H1 (cell line): ENCODE data around the gene MELTF. TPM values are rescaled to one million over a fixed set of nuclear protein-coding genes. Genes with fewer than 3 reads are reported as not detected.

Source experiments
- EP300 ChIP-seq, 2 experiments: IDR thresholded peaks; 1 replicate in 1 of 2; 2 replicates in 1 of 2; pipeline ENCODE4 v1.6.1; 2011 to 2012; ENCODE audit warnings: low read depth in 2 of 2, low read length in 2 of 2, mild to moderate bottlenecking in 2 of 2, borderline replicate concordance in 1 of 2, inconsistent platforms in 1 of 2, moderate library complexity in 1 of 2
- TAF7 ChIP-seq: optimal IDR thresholded peaks from 2 replicates; pipeline ENCODE3; 2011; ENCODE audit warnings: low read depth, mild to moderate bottlenecking, inconsistent platforms, low read length, moderate library complexity, borderline replicate concordance
- polyA plus RNA-seq, 7 experiments: library from polyadenylated mRNA; depleted of rRNA in 3 of 7; stranded (reverse) in 5 of 7; unstranded in 2 of 7; fragments of >200 nt in 5 of 7; fragments of 200-250 nt in 2 of 7; gene quantifications; 1 replicate in 5 of 7; 2 replicates in 1 of 7; 4 replicates in 1 of 7; pipeline versions ENCODE4 v1.2.1 to v1.2.3, GENCODE V29; 2011 to 2013; ENCODE audit warnings: missing spikeins in 2 of 7, mixed read lengths in 2 of 7
- total RNA-seq: library from RNA; stranded (reverse); fragmentation: NEBNext Ultra II Directional; extraction: Animal tissue kit (Norgen Biotek cat#: 25700); gene quantifications from 2 replicates; pipeline ENCODE4 v1.2.1, GENCODE V29; 2021
- TF ChIP-seq, protein P1 (sequence below): IDR thresholded peaks from 2 replicates; pipeline ENCODE4 v1.6.1; 2012; ENCODE audit warnings: low read length, inconsistent platforms
- TF ChIP-seq, protein P2 (sequence below): fragments of 300-600 bp; sonication (generic); IDR thresholded peaks from 2 replicates; pipeline ENCODE4 v1.7.1; 2012; ENCODE audit warnings: low read length, moderate library complexity, mild to moderate bottlenecking, inconsistent platforms; ENCODE audit not compliant: insufficient replicate concordance

Gene MELTF
- total and polyA plus RNA-seq, 2 of the 8 experiments (the other 6 are each of a cell fraction or from before 2014, with no cell fraction given), result 1.7 to 3.5 TPM

DNA sequence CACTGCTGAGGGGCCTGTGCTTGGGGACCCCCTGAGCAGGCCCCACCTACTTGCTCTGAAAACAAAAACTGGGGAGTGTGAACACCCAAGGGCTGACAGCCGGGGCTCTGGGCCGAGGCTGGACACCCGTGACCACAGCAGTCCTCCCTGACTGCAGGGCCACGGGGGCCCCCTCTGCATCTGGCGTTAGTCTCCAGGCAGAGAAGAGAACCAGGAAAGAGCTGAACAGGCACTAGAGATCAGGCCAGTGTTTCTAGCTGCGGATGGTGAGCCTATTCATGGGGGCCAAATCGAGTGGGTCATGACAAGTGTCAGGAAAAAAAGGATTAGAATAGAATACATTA, 17.1 kb downstream of the MELTF start (continued):
- TF ChIP-seq, protein P1, sequence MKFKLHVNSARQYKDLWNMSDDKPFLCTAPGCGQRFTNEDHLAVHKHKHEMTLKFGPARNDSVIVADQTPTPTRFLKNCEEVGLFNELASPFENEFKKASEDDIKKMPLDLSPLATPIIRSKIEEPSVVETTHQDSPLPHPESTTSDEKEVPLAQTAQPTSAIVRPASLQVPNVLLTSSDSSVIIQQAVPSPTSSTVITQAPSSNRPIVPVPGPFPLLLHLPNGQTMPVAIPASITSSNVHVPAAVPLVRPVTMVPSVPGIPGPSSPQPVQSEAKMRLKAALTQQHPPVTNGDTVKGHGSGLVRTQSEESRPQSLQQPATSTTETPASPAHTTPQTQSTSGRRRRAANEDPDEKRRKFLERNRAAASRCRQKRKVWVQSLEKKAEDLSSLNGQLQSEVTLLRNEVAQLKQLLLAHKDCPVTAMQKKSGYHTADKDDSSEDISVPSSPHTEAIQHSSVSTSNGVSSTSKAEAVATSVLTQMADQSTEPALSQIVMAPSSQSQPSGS, result no peak
- TF ChIP-seq, protein P2, sequence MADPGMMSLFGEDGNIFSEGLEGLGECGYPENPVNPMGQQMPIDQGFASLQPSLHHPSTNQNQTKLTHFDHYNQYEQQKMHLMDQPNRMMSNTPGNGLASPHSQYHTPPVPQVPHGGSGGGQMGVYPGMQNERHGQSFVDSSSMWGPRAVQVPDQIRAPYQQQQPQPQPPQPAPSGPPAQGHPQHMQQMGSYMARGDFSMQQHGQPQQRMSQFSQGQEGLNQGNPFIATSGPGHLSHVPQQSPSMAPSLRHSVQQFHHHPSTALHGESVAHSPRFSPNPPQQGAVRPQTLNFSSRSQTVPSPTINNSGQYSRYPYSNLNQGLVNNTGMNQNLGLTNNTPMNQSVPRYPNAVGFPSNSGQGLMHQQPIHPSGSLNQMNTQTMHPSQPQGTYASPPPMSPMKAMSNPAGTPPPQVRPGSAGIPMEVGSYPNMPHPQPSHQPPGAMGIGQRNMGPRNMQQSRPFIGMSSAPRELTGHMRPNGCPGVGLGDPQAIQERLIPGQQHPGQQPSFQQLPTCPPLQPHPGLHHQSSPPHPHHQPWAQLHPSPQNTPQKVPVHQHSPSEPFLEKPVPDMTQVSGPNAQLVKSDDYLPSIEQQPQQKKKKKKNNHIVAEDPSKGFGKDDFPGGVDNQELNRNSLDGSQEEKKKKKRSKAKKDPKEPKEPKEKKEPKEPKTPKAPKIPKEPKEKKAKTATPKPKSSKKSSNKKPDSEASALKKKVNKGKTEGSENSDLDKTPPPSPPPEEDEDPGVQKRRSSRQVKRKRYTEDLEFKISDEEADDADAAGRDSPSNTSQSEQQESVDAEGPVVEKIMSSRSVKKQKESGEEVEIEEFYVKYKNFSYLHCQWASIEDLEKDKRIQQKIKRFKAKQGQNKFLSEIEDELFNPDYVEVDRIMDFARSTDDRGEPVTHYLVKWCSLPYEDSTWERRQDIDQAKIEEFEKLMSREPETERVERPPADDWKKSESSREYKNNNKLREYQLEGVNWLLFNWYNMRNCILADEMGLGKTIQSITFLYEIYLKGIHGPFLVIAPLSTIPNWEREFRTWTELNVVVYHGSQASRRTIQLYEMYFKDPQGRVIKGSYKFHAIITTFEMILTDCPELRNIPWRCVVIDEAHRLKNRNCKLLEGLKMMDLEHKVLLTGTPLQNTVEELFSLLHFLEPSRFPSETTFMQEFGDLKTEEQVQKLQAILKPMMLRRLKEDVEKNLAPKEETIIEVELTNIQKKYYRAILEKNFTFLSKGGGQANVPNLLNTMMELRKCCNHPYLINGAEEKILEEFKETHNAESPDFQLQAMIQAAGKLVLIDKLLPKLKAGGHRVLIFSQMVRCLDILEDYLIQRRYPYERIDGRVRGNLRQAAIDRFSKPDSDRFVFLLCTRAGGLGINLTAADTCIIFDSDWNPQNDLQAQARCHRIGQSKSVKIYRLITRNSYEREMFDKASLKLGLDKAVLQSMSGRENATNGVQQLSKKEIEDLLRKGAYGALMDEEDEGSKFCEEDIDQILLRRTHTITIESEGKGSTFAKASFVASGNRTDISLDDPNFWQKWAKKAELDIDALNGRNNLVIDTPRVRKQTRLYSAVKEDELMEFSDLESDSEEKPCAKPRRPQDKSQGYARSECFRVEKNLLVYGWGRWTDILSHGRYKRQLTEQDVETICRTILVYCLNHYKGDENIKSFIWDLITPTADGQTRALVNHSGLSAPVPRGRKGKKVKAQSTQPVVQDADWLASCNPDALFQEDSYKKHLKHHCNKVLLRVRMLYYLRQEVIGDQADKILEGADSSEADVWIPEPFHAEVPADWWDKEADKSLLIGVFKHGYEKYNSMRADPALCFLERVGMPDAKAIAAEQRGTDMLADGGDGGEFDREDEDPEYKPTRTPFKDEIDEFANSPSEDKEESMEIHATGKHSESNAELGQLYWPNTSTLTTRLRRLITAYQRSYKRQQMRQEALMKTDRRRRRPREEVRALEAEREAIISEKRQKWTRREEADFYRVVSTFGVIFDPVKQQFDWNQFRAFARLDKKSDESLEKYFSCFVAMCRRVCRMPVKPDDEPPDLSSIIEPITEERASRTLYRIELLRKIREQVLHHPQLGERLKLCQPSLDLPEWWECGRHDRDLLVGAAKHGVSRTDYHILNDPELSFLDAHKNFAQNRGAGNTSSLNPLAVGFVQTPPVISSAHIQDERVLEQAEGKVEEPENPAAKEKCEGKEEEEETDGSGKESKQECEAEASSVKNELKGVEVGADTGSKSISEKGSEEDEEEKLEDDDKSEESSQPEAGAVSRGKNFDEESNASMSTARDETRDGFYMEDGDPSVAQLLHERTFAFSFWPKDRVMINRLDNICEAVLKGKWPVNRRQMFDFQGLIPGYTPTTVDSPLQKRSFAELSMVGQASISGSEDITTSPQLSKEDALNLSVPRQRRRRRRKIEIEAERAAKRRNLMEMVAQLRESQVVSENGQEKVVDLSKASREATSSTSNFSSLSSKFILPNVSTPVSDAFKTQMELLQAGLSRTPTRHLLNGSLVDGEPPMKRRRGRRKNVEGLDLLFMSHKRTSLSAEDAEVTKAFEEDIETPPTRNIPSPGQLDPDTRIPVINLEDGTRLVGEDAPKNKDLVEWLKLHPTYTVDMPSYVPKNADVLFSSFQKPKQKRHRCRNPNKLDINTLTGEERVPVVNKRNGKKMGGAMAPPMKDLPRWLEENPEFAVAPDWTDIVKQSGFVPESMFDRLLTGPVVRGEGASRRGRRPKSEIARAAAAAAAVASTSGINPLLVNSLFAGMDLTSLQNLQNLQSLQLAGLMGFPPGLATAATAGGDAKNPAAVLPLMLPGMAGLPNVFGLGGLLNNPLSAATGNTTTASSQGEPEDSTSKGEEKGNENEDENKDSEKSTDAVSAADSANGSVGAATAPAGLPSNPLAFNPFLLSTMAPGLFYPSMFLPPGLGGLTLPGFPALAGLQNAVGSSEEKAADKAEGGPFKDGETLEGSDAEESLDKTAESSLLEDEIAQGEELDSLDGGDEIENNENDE, result no peak
- TF ChIP-seq EP300 (IDR thresholded peaks at IDR 0.05; ENCODE audit: borderline replicate concordance in 1 of 2, low read depth in 2 of 2, low read length in 2 of 2) (no peak), TAF7 (no peak)
